B cell (primary cell): Measurements from ENCODE around the gene HOXC13.

Source experiments
- EZH2 ChIP-seq: IDR thresholded peaks from 2 replicates; pipeline ENCODE4 v1.6.1; 2012; ENCODE audit warnings: borderline replicate concordance, low read depth, mild to moderate bottlenecking, moderate library complexity, low read length; ENCODE audit not compliant: insufficient read depth, poor library complexity, severe bottlenecking
- TF ChIP-seq, protein P1 (sequence below): fragments of 200-600 bp; IDR thresholded peaks from one replicate; pipeline ENCODE4 v1.8.0; 2022; ENCODE audit warnings: antibody characterized with exemption, mild to moderate bottlenecking

DNA sequence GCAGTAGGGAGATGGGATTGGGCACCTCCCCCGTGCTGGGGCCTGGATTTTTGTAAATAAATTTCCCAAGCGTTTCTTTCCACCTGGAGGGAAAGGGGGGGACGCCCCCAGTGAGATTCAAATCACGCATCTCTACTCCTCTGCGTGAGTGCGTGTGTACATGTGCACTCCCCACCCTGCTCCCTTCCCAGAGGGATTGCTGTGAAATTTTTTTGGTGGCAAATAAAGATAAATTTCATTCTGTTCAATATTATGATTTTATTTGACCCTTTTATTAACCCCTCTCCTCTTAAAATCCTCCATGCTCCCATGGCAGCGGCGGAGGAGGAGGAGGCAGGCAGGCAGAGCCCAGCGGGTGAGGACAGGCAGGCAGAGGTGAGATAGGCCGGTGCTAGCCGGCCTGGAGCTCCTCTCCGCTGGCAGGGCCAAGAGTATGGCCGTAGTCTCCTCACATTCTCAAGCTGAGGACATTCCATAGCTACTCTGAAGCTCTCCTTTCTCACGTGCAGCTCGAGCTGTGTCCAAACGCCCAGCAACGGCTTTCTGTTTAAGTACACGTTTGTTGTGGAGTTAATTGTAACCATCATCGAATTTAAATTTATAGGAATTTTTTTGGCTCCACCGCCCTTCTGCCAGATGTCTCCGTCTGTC is 37.7 kb downstream of the HOXC13 start:
- TF ChIP-seq, protein P1, sequence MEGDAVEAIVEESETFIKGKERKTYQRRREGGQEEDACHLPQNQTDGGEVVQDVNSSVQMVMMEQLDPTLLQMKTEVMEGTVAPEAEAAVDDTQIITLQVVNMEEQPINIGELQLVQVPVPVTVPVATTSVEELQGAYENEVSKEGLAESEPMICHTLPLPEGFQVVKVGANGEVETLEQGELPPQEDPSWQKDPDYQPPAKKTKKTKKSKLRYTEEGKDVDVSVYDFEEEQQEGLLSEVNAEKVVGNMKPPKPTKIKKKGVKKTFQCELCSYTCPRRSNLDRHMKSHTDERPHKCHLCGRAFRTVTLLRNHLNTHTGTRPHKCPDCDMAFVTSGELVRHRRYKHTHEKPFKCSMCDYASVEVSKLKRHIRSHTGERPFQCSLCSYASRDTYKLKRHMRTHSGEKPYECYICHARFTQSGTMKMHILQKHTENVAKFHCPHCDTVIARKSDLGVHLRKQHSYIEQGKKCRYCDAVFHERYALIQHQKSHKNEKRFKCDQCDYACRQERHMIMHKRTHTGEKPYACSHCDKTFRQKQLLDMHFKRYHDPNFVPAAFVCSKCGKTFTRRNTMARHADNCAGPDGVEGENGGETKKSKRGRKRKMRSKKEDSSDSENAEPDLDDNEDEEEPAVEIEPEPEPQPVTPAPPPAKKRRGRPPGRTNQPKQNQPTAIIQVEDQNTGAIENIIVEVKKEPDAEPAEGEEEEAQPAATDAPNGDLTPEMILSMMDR: no peak
- no peak for TF ChIP-seq EZH2
